ENCODE data around the gene BTF3L4. TPM values are rescaled to one million over a fixed set of nuclear protein-coding genes. Genes with fewer than 3 reads are reported as not detected.

The BTF3L4 gene
- total RNA-seq, 2 donors from 2014 or later, result 20.7 to 23.4 TPM

DNA sequence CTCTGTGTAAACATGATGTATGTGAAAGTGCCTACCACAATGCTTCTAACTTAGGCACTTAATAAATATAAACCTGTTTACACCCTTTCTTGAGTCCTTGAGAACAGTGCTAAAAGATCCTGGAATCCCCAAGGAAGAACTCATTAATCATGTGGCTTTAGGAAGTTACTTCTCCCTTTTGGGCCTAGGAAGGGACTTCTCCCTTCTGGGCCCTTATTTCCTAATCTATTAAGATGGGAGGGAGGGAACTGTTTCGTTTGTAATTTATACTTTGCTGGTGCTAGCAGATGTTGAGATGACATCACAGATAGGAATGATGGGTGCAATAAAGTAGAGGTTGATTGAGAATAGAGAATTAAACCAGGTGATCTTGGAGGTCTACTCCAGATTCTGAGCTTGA, 1.2 kb downstream of the BTF3L4 start:
- Histone ChIP-seq H3K27me3 (no peaks in the 10 kb centered on the region), H3K4me3 (peak overlapping the region; percentile 77), H3K4me1 (peaks cover 10% of the 10 kb centered on the region), H3K27ac (no peak overlapping the region), H3K9me3 (no peaks in the 10 kb centered on the region), H3K9ac (ENCODE audit: low read depth in 2 of 2, low read length in 2 of 2) (peak overlapping the region in 1 of 2 donors; percentile 83), H3K36me3 (no peaks in the 10 kb centered on the region)
- intact Hi-C loops (cut with DNase I), result no loop called here
- DNase-seq, result no peak
- TF ChIP-seq, protein P1, sequence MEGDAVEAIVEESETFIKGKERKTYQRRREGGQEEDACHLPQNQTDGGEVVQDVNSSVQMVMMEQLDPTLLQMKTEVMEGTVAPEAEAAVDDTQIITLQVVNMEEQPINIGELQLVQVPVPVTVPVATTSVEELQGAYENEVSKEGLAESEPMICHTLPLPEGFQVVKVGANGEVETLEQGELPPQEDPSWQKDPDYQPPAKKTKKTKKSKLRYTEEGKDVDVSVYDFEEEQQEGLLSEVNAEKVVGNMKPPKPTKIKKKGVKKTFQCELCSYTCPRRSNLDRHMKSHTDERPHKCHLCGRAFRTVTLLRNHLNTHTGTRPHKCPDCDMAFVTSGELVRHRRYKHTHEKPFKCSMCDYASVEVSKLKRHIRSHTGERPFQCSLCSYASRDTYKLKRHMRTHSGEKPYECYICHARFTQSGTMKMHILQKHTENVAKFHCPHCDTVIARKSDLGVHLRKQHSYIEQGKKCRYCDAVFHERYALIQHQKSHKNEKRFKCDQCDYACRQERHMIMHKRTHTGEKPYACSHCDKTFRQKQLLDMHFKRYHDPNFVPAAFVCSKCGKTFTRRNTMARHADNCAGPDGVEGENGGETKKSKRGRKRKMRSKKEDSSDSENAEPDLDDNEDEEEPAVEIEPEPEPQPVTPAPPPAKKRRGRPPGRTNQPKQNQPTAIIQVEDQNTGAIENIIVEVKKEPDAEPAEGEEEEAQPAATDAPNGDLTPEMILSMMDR (IDR thresholded peaks at IDR 0.05), result no peak

DNA sequence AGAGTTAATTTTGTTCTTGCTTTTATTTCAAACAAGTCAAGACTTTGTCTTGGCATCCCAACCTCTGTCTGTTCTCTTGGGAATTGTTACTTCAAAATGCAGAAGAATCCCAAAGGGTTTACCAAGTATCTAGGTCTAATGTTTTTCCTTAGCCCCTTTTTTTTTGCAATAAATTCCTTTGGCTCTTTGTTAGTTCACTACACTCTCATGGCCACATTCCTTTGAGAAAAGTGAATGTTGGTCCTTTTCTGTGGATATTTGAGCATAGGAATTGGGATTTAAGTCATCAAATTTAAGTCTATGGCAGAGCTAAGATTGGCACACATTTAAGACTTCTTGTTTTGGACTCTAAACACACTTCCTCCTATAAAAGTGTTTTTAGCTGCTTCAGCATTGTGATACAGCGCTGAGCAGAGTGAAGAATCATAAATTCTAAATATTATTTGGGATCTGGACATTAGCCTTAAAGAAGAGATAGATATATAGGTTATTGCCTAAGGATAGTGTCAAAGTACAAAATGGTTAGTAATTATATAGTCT, 1.9 kb downstream of the BTF3L4 start:
- no peak for DNase-seq
- TF ChIP-seq, protein P1 (IDR thresholded peaks at IDR 0.05), result no peak
- H3K9ac ChIP-seq (ENCODE audit: low read depth in 2 of 2, low read length in 2 of 2), result no peak overlapping the region
- intact Hi-C loops (cut with DNase I), result no loop called here
- peaks cover 10% of the 10 kb centered on the region for H3K4me1 ChIP-seq
- no peaks in the 10 kb centered on the region for H3K36me3 ChIP-seq
- H3K9me3 ChIP-seq, result no peaks in the 10 kb centered on the region
- no peaks in the 10 kb centered on the region for H3K27me3 ChIP-seq
- H3K4me3 ChIP-seq, result no peak overlapping the region
- H3K27ac ChIP-seq, result no peak overlapping the region

DNA sequence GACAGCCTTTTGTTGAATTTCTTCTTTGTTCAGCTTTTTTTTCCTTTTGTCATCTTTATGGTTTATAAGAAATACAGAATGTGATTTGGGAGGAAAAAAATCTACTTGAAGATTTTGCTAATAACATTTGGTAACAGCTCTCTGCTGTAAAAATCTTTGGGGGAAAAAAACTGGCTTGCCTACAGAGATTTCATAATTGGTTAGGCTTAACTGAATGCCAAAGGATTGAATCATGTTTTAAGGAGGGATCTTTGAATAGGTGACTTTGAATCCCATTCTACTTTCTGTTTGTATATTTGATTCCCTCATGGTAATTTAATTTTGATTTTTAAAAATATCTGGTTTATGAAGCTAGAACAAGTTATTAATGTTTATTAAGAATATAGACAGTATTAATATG, 3.2 kb downstream of the BTF3L4 start:
- H3K27ac ChIP-seq, result no peak overlapping the region
- TF ChIP-seq, protein P1 (IDR thresholded peaks at IDR 0.05), result no peak
- H3K36me3 ChIP-seq, result no peaks in the 10 kb centered on the region
- no peak for DNase-seq
- H3K4me3 ChIP-seq, result no peak overlapping the region
- H3K9me3 ChIP-seq, result no peaks in the 10 kb centered on the region
- H3K27me3 ChIP-seq, result no peaks in the 10 kb centered on the region
- no peak overlapping the region for H3K9ac ChIP-seq (ENCODE audit: low read depth in 2 of 2, low read length in 2 of 2)
- H3K4me1 ChIP-seq, result peaks cover 5% of the 10 kb centered on the region
- intact Hi-C loops (cut with DNase I), result no loop called here

DNA sequence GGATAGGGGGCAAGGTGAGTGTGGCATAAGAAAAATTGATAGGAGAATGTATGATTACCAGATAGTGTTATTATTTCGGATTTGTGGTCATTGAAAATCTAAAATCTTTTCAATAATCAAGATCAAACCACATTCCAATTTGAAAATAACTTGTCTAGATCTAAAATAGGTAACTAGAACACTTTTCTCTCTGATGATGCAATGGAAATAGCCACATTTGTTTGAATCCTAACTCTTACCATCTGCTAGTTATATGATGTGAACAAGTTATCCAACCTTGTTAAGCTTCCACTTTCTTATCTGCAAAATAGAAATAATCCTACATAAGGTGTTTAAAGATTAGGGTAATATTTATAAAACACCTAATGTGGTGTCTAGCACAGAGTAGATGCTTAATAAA, 3.8 kb downstream of the BTF3L4 start:
- Histone ChIP-seq H3K4me3 (no peak overlapping the region), H3K27ac (no peak overlapping the region), H3K4me1 (peaks cover 5% of the 10 kb centered on the region), H3K9ac (ENCODE audit: low read depth in 2 of 2, low read length in 2 of 2) (no peak overlapping the region), H3K9me3 (no peaks in the 10 kb centered on the region), H3K27me3 (no peaks in the 10 kb centered on the region), H3K36me3 (no peaks in the 10 kb centered on the region)
- intact Hi-C loops (cut with DNase I), result no loop called here
- TF ChIP-seq, protein P1 (IDR thresholded peaks at IDR 0.05), result no peak
- no peak for DNase-seq

DNA sequence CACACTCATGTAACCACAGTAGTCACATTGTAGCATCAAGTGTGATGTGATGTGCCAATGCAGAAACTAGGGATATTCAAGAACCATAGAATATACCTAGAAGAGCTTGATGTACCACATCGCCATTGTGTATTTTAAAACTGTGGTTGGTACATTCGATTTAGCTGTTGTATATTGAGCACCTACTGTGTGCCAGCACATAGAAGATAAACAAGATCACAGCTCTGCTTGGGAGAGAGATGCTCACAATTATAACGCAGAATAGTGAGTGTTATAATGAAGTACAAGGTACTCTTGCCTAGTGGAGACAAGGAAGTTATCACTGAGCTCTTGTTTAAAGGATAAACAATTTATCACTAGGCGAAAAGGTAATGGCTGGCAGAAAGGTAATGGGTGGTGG, 4.7 kb downstream of the BTF3L4 start:
- TF ChIP-seq, protein P1 (IDR thresholded peaks at IDR 0.05), result no peak
- Histone ChIP-seq H3K9me3 (no peaks in the 10 kb centered on the region), H3K36me3 (peaks cover 6% of the 10 kb centered on the region), H3K27me3 (no peaks in the 10 kb centered on the region), H3K9ac (ENCODE audit: low read depth in 2 of 2, low read length in 2 of 2) (no peak overlapping the region), H3K27ac (no peak overlapping the region), H3K4me1 (peaks cover 5% of the 10 kb centered on the region), H3K4me3 (no peak overlapping the region)
- intact Hi-C loops (cut with DNase I), result no loop called here
- no peak for DNase-seq
